PC-9 (cell line): ENCODE results near the gene STEAP4. TPM values are rescaled to one million over a fixed set of nuclear protein-coding genes. Genes with fewer than 3 reads are reported as not detected.

Source experiments
- BruUV-seq: library from RNA; stranded (reverse); fragments of 400-500 nt; replicated peaks from 2 replicates; lab custom pipeline; 2021; lab: Mats Ljungman, UMichigan
- CTCF ChIA-PET: fragments of 300-600 bp; sonication (Branson Sonifier 250); formaldehyde crosslinking; loops from one replicate; lab custom pipeline; 2022; ENCODE audit warnings: antibody characterized with exemption; lab: Charles Lee
- POLR2A ChIA-PET: fragments of 300-600 bp; sonication (Branson Sonifier 250); formaldehyde crosslinking; loops from one replicate; lab custom pipeline; 2022; ENCODE audit warnings: antibody characterized with exemption; ENCODE audit not compliant: unreplicated experiment; lab: Charles Lee
- DNase-seq, 2 experiments: peaks; one replicate each; pipeline versions ENCODE4 v3.0.0 to v3.0.0-alpha.2; 2015 to 2022; ENCODE audit warnings: mixed read lengths in 1 of 2
- H2AFZ ChIP-seq: fragments of 200-600 bp; sonication (generic); 2 replicates; pipeline ENCODE4 v1.8.1; 2017; ENCODE audit warnings: antibody characterized with exemption
- H3F3A ChIP-seq: fragments of 200-600 bp; sonication (generic); 2 replicates; pipeline ENCODE4 v1.8.1; 2017; ENCODE audit warnings: antibody characterized with exemption, mild to moderate bottlenecking, low read depth; ENCODE audit not compliant: insufficient read depth
- H3K27ac ChIP-seq: fragments of 200-600 bp; sonication (generic); 2 replicates; pipeline ENCODE4 v1.6.1; 2016; ENCODE audit warnings: mixed run types
- H3K27me3 ChIP-seq: fragments of 200-600 bp; sonication (generic); 2 replicates; pipeline ENCODE4 v1.6.1; 2016; ENCODE audit warnings: low read depth, mixed run types; ENCODE audit not compliant: insufficient read depth
- H3K36me3 ChIP-seq: fragments of 200-600 bp; sonication (generic); 2 replicates; pipeline ENCODE4 v1.6.1; 2016; ENCODE audit warnings: low read depth, mixed run types
- H3K4me1 ChIP-seq: fragments of 200-600 bp; sonication (generic); replicated peaks from 2 replicates; pipeline ENCODE4 v1.6.1; 2016; ENCODE audit warnings: mixed run types; ENCODE audit not compliant: insufficient read depth
- H3K4me2 ChIP-seq: fragments of 200-600 bp; sonication (generic); 2 replicates; pipeline ENCODE4 v1.6.1; 2017; ENCODE audit warnings: mixed run types
- H3K4me3 ChIP-seq: fragments of 200-600 bp; sonication (generic); 2 replicates; pipeline ENCODE4 v1.6.1; 2016; ENCODE audit warnings: mixed run types
- H3K79me2 ChIP-seq: fragments of 200-600 bp; sonication (generic); 2 replicates; pipeline ENCODE4 v1.6.1; 2017; ENCODE audit warnings: low read depth, mixed run types
- H3K9me2 ChIP-seq: fragments of 200-600 bp; sonication (generic); 2 replicates; pipeline ENCODE4 v1.8.1; 2017; ENCODE audit warnings: mild to moderate bottlenecking; ENCODE audit not compliant: insufficient read depth
- H3K9me3 ChIP-seq: fragments of 200-600 bp; sonication (generic); 2 replicates; pipeline ENCODE4 v1.8.1; 2016; ENCODE audit warnings: low read depth; ENCODE audit not compliant: insufficient read depth
- H4K20me1 ChIP-seq: fragments of 200-600 bp; sonication (generic); 2 replicates; pipeline ENCODE4 v1.8.1; 2017; ENCODE audit not compliant: insufficient read depth
- CTCF ChIP-seq: fragments of 200-600 bp; sonication (generic); conservative IDR thresholded peaks from 2 replicates; pipeline ENCODE4 v1.6.1; 2017; ENCODE audit warnings: mixed run types, antibody characterized with exemption, mild to moderate bottlenecking, moderate library complexity
- EZH2 ChIP-seq: fragments of 200-600 bp; sonication (generic); IDR thresholded peaks from 2 replicates; pipeline ENCODE4 v1.8.0; 2017; ENCODE audit warnings: antibody characterized with exemption, low read depth
- intact Hi-C: fragments of 100-400 bp; cut with micrococcal nuclease; formaldehyde crosslinking; loops from one replicate; pipeline ENCODE4 v1.10.0; 2022; ENCODE audit not compliant: unreplicated experiment
- total RNA-seq: library from RNA; stranded (reverse); gene quantifications from 2 replicates; pipeline ENCODE4 v1.2.3, GENCODE V29; 2021

Gene STEAP4
- total RNA-seq, 1 experiment from 2014 or later = 10.3 TPM

DNA sequence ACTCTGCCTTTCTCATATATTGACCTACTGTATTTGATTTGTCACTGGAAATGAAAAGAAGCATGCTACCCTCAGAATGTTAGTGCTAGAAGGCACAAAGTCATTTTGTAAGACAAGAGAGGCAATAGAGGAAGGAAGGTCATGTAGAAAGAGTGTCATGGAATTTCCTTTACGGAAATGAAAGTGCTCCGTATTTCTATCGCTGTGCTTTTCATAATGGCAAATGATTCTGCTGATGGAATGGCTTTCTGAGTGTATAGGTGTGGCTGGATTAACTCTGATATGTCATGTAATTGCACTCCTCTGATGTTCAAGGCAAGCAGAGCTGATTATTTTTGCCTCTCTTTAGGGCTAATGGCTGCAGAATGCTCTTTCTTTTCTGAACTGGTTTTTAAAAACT lies 15.5 kb upstream of the STEAP4 start:
- Histone ChIP-seq H3K27me3 (no peaks in the 10 kb centered on the region), H3K79me2 (no peaks in the 10 kb centered on the region), H4K20me1 (no peaks in the 10 kb centered on the region), H3K9me2 (no peaks in the 10 kb centered on the region), H2AFZ (no peak overlapping the region), H3F3A (no peaks in the 10 kb centered on the region), H3K27ac (no peak overlapping the region), H3K4me1 (no peaks in the 10 kb centered on the region), H3K9me3 (no peaks in the 10 kb centered on the region), H3K36me3 (no peaks in the 10 kb centered on the region), H3K4me2 (no peak overlapping the region), H3K4me3 (no peak overlapping the region)
- intact Hi-C loops = no loop called here
- ChIA-PET POLR2A (no interaction called here), CTCF (no interaction called here)
- no TSS peak for BruUV-seq
- TF ChIP-seq EZH2 (no peak), CTCF (no peak)
- no peak for DNase-seq

DNA sequence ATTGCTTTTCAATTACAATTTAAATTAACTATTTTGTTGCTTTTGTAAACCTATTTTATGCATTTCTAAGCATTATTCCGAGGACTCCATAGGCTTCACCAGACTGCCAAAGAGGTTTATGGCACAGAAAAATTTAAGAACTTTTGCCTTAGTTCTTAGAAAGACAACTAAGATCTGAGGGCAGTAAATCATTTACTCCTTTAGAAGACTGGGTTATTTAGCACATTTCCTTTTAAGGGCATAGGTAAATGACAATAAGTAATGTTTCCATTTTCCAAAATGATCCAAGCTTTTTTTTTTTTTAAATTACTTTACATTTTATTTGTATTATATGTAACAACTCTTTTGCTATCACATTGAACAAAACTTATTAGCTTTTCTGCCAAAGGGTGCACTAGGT lies 15.0 kb upstream of the STEAP4 start:
- intact Hi-C loops = no loop called here

DNA sequence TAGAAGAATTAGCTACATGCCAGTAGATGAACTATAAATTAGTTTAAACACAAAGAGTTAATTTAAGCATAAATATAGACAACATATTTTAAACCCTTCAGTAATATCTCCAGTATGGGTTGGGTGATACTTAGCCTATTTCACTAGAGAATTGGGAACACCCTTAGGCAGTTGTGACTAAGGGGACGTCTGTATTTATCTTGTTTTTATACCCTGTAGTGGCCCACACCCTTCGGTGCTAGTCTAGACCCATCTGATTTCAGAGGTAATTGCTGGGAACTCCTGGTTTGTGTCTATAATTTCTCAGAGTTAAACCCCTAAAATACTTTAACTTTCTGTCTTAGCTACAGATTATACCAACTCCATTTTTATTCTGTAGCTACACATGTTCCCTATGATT lies 11.5 kb upstream of the STEAP4 start:
- Histone ChIP-seq H3K36me3 (no peaks in the 10 kb centered on the region), H3K4me3 (no peak overlapping the region), H3K4me2 (no peak overlapping the region), H3K27me3 (no peaks in the 10 kb centered on the region), H3K9me3 (no peaks in the 10 kb centered on the region), H3K79me2 (no peaks in the 10 kb centered on the region), H3K4me1 (no peaks in the 10 kb centered on the region), H2AFZ (no peak overlapping the region), H3F3A (no peaks in the 10 kb centered on the region), H3K9me2 (no peaks in the 10 kb centered on the region), H4K20me1 (no peaks in the 10 kb centered on the region), H3K27ac (no peak overlapping the region)
- no peak for DNase-seq
- POLR2A ChIA-PET = interaction anchor here (1.1 kb wide), 1 partner anchor 64 kb away, joined by 3 read pairs; no protein-coding TSS in a partner anchor
- CTCF ChIA-PET = no interaction called here
- no peak for TF ChIP-seq CTCF
- no peak for TF ChIP-seq EZH2
- BruUV-seq = no TSS peak
- intact Hi-C loops = no loop called here

More for the DNA sequence above, 15.0 kb upstream of the STEAP4 start:
- DNase-seq = no peak
- no peak overlapping the region for H2AFZ ChIP-seq
- no peaks in the 10 kb centered on the region for H3K36me3 ChIP-seq
- no peaks in the 10 kb centered on the region for H3K9me2 ChIP-seq
- no peaks in the 10 kb centered on the region for H3K27me3 ChIP-seq
- H3K4me3 ChIP-seq = no peak overlapping the region
- H4K20me1 ChIP-seq = no peaks in the 10 kb centered on the region
- H3F3A ChIP-seq = no peaks in the 10 kb centered on the region
- no peaks in the 10 kb centered on the region for H3K79me2 ChIP-seq
- no peaks in the 10 kb centered on the region for H3K9me3 ChIP-seq
- CTCF ChIA-PET = no interaction called here
- no peak overlapping the region for H3K27ac ChIP-seq
- BruUV-seq = no TSS peak
- no peak for TF ChIP-seq EZH2
- no peak for TF ChIP-seq CTCF
- POLR2A ChIA-PET = no interaction called here
- H3K4me1 ChIP-seq = no peaks in the 10 kb centered on the region
- H3K4me2 ChIP-seq = no peak overlapping the region
